ENCODE measurements around the gene PRKCB. TPM values are rescaled to one million over a fixed set of nuclear protein-coding genes. Genes with fewer than 3 reads are reported as not detected.

PRKCB gene
- total and polyA plus RNA-seq, 3 donors from 2014 or later: 25.5 to 49.7 (median 26.6) TPM

GRCh38 chr16:24073321-24073720 lies 237.5 kb downstream of the PRKCB start:
- Histone ChIP-seq H3K9me3 (no peaks in the 10 kb centered on the region), H3K4me1 (no peaks in the 10 kb centered on the region), H3K27me3 (no peaks in the 10 kb centered on the region)

GRCh38 chr16:24074574-24074973 lies 238.8 kb downstream of the PRKCB start:
- intact Hi-C loops (cut with DNase I; ENCODE audit: low total_unique reads): no loop called here
- no peaks in the 10 kb centered on the region for H3K27me3 ChIP-seq
- 81 to 84% methylated on average over 5 of the region's 5 CpGs for WGBS, 2 donors

More at GRCh38 chr16:24073321-24073720, 237.5 kb downstream of the PRKCB start:
- DNase-seq: no peak
- Histone ChIP-seq H3K4me3 (no peak overlapping the region), H3K27ac (no peak overlapping the region), H3K36me3 (ENCODE audit: low read depth, missing control alignments) (no peaks in the 10 kb centered on the region)
- TF ChIP-seq POLR2A (IDR thresholded peaks at IDR 0.05) (no peak), CTCF (IDR thresholded peaks at IDR 0.05) (no peak)
- intact Hi-C loops (cut with DNase I; ENCODE audit: low total_unique reads): no loop called here
- 80 to 85% methylated on average over 8 of the region's 8 CpGs for WGBS, 2 donors

GRCh38 chr16:24075302-24075701 lies 239.5 kb downstream of the PRKCB start:
- H3K9me3 ChIP-seq: no peaks in the 10 kb centered on the region
- H3K27ac ChIP-seq: no peak overlapping the region
- 50 to 80% methylated on average over 1 of the region's 1 CpG for WGBS, 2 donors
- intact Hi-C loops (cut with DNase I; ENCODE audit: low total_unique reads): no loop called here
- H3K27me3 ChIP-seq: no peaks in the 10 kb centered on the region
- no peaks in the 10 kb centered on the region for H3K36me3 ChIP-seq (ENCODE audit: low read depth, missing control alignments)
- no peak for TF ChIP-seq CTCF (IDR thresholded peaks at IDR 0.05)
- no peaks in the 10 kb centered on the region for H3K4me1 ChIP-seq
- H3K4me3 ChIP-seq: no peak overlapping the region
- no peak for DNase-seq

More at GRCh38 chr16:24074574-24074973, 238.8 kb downstream of the PRKCB start:
- Histone ChIP-seq H3K36me3 (ENCODE audit: low read depth, missing control alignments) (no peaks in the 10 kb centered on the region), H3K9me3 (no peaks in the 10 kb centered on the region), H3K4me3 (no peak overlapping the region), H3K4me1 (no peaks in the 10 kb centered on the region), H3K27ac (no peak overlapping the region)
- no peak for TF ChIP-seq CTCF (IDR thresholded peaks at IDR 0.05)
- TF ChIP-seq POLR2A (IDR thresholded peaks at IDR 0.05): no peak
- DNase-seq: no peak

GRCh38 chr16:24075931-24076716 lies 240.3 kb downstream of the PRKCB start:
- no peak for DNase-seq
- Histone ChIP-seq H3K4me1 (no peaks in the 10 kb centered on the region), H3K9me3 (no peaks in the 10 kb centered on the region), H3K4me3 (no peak overlapping the region), H3K36me3 (ENCODE audit: low read depth, missing control alignments) (no peaks in the 10 kb centered on the region), H3K27ac (no peak overlapping the region), H3K27me3 (no peaks in the 10 kb centered on the region)
- intact Hi-C loops (cut with DNase I; ENCODE audit: low total_unique reads): no loop called here
- 64 to 68% methylated on average over 6 of the region's 6 CpGs for whole genome bisulfite sequencing, 2 donors
- TF ChIP-seq POLR2A (IDR thresholded peaks at IDR 0.05) (no peak), CTCF (IDR thresholded peaks at IDR 0.05) (no peak)

GRCh38 chr16:24077292-24077691 lies 241.5 kb downstream of the PRKCB start:
- H3K9me3 ChIP-seq: no peaks in the 10 kb centered on the region
- WGBS, 2 donors: 75 to 90% methylated on average over 1 of the region's 1 CpG

More at GRCh38 chr16:24077292-24077691, 241.5 kb downstream of the PRKCB start:
- TF ChIP-seq POLR2A (IDR thresholded peaks at IDR 0.05) (no peak), CTCF (IDR thresholded peaks at IDR 0.05) (no peak)
- H3K4me3 ChIP-seq: no peak overlapping the region
- no peaks in the 10 kb centered on the region for H3K27me3 ChIP-seq
- H3K36me3 ChIP-seq (ENCODE audit: low read depth, missing control alignments): no peaks in the 10 kb centered on the region
- H3K4me1 ChIP-seq: no peaks in the 10 kb centered on the region
- no peak for DNase-seq
- no peak overlapping the region for H3K27ac ChIP-seq
- intact Hi-C loops (cut with DNase I; ENCODE audit: low total_unique reads): no loop called here

Data from testis (tissue), 3 donors.